Measurements from ENCODE around the gene SLC22A2.

SLC22A2 gene

DNA sequence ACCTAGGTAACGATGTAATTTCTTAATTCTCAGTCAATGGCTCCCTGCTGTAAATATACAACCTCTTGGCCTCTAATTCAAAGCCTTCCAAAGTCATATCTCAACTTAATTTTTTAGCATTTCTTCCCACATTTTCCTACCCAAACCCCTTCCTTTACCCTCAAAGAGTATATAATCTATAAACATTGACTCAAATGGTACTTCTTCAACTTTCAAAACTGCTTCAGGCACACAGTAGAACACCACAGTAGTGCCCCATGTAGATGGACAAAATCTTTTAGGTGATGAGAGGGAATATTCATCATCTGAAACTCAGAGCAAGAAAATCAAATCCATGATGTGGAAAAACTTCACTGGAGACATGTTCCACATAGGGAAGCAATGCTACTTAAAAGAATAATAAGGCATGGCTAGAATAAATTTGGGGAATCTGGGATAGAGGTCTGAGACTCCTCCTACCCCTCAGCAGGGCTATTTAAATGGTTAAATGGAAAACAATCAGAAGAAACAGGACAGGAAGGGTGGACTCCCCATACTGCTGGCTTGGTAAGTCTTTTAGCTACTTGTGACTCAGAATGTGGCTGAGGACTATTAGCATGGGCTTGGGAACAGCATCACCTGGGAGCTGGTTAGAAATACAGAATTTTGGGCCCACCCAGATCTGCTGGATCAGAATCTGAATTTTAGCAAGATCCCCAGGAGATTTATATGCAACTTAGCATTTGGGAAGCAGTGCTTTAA lies 6.4 kb downstream of the SLC22A2 start:
- TF ChIP-seq, protein P1, sequence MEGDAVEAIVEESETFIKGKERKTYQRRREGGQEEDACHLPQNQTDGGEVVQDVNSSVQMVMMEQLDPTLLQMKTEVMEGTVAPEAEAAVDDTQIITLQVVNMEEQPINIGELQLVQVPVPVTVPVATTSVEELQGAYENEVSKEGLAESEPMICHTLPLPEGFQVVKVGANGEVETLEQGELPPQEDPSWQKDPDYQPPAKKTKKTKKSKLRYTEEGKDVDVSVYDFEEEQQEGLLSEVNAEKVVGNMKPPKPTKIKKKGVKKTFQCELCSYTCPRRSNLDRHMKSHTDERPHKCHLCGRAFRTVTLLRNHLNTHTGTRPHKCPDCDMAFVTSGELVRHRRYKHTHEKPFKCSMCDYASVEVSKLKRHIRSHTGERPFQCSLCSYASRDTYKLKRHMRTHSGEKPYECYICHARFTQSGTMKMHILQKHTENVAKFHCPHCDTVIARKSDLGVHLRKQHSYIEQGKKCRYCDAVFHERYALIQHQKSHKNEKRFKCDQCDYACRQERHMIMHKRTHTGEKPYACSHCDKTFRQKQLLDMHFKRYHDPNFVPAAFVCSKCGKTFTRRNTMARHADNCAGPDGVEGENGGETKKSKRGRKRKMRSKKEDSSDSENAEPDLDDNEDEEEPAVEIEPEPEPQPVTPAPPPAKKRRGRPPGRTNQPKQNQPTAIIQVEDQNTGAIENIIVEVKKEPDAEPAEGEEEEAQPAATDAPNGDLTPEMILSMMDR (conservative IDR thresholded peaks at IDR 0.05; ENCODE audit: low read depth, low read length), result no peak
- DNase-seq (ENCODE audit: low read depth), result no peak
- no peak overlapping the region for H3K4me3 ChIP-seq (ENCODE audit: low read depth, low read length)

GRCh38 chr6:160249671-160250070 lies 8.9 kb downstream of the SLC22A2 start:
- no peak for DNase-seq (ENCODE audit: low read depth)
- TF ChIP-seq, protein P1 (conservative IDR thresholded peaks at IDR 0.05; ENCODE audit: low read depth, low read length), result no peak
- no peak overlapping the region for H3K4me3 ChIP-seq (ENCODE audit: low read depth, low read length)

- DNase-seq (ENCODE audit: low read depth), result no peak
- TF ChIP-seq, protein P1 (conservative IDR thresholded peaks at IDR 0.05; ENCODE audit: low read depth, low read length), result no peak
- H3K4me3 ChIP-seq (ENCODE audit: low read depth, low read length), result no peak overlapping the region
These were observed 10.1 kb downstream of the SLC22A2 start for GRCh38 chr6:160248538-160248937.

- no peak overlapping the region for H3K4me3 ChIP-seq (ENCODE audit: low read depth, low read length)
- DNase-seq (ENCODE audit: low read depth), result no peak
- TF ChIP-seq, protein P1 (conservative IDR thresholded peaks at IDR 0.05; ENCODE audit: low read depth, low read length), result no peak
These were observed 11.2 kb downstream of the SLC22A2 start for GRCh38 chr6:160247457-160247883.

DNA sequence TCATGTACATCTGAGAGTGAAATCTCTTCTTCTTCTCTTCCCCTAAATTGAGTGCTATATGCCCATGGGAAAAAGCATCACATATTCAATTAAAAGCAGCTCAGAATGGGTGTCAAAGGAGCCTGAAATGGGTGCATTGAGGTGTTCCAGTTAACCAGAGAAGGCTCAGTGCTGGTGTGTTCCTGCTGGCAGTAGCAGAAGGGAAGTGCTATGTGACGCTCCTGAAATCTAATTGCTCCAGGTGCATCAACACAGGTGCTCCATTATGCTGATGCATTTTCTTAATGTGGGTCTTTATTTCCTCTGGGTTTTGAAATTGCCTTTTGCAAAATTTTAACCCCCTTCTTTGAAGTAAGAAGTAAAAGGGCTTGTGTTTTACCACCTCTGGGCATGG lies 17.9 kb downstream of the SLC22A2 start:
- no peak for DNase-seq (ENCODE audit: low read depth)
- H3K4me3 ChIP-seq (ENCODE audit: low read depth, low read length), result no peak overlapping the region
- TF ChIP-seq, protein P1 (conservative IDR thresholded peaks at IDR 0.05; ENCODE audit: low read depth, low read length), result no peak

- TF ChIP-seq, protein P1 (conservative IDR thresholded peaks at IDR 0.05; ENCODE audit: low read depth, low read length), result no peak
- DNase-seq (ENCODE audit: low read depth), result no peak
- no peak overlapping the region for H3K4me3 ChIP-seq (ENCODE audit: low read depth, low read length)
These were observed 18.5 kb downstream of the SLC22A2 start for GRCh38 chr6:160239929-160240690.
